Kasumi-1 (cell line): ENCODE measurements around the gene DDRGK1.

ENCODE experiments used
- DNase-seq, 2 experiments: peaks; one replicate each; lab custom pipeline; 2025; lab: John Stamatoyannopoulos, UW

The DDRGK1 gene

GRCh38 chr20:3204124-3204794 is at the start of gene DDRGK1:
Gene DDRGK1, minus strand, starts transcription at chr20:3204682. Its CDS starts 55 bp downstream, at chr20:3204627.
- DNase-seq, result peak; percentile 78 to 83

- DNase-seq, result no peak
These were observed 47.3 kb upstream of the DDRGK1 start for GRCh38 chr20:3251806-3252205.

- no peak for DNase-seq
These were observed 45.6 kb upstream of the DDRGK1 start for GRCh38 chr20:3250091-3250504.

GRCh38 chr20:3248993-3249347 is 44.5 kb upstream of the DDRGK1 start:
- no peak for DNase-seq

- DNase-seq, result no peak
These were observed 43.9 kb upstream of the DDRGK1 start for GRCh38 chr20:3248167-3248992.

GRCh38 chr20:3247638-3248037 is 43.2 kb upstream of the DDRGK1 start:
- no peak for DNase-seq

GRCh38 chr20:3246682-3247081 is 42.2 kb upstream of the DDRGK1 start:
- no peak for DNase-seq

GRCh38 chr20:3245711-3246110 is 41.2 kb upstream of the DDRGK1 start:
- no peak for DNase-seq

GRCh38 chr20:3245156-3245555 is 40.7 kb upstream of the DDRGK1 start:
- DNase-seq, result no peak

- DNase-seq, result no peak
These were observed 40.1 kb upstream of the DDRGK1 start for GRCh38 chr20:3244613-3245012.

GRCh38 chr20:3243718-3244358 is 39.4 kb upstream of the DDRGK1 start:
- DNase-seq, result no peak

- DNase-seq, result no peak
These were observed 37.8 kb upstream of the DDRGK1 start for GRCh38 chr20:3242172-3242692.

- DNase-seq, result no peak
These were observed 36.4 kb upstream of the DDRGK1 start for GRCh38 chr20:3240776-3241363.

- DNase-seq, result no peak
These were observed 35.6 kb upstream of the DDRGK1 start for GRCh38 chr20:3239867-3240775.

- peak; percentile 16 to 40 for DNase-seq
These were observed 34.8 kb upstream of the DDRGK1 start, which contains the start of gene SLC4A11 for GRCh38 chr20:3239026-3239866. Gene SLC4A11, minus strand, starts transcription at chr20:3239190. Its CDS starts 53 bp downstream, at chr20:3239137.

- peak; percentile 25 to 44 for DNase-seq
These were observed 34.1 kb upstream of the DDRGK1 start for GRCh38 chr20:3238616-3239025.

GRCh38 chr20:3237958-3238615 is 33.6 kb upstream of the DDRGK1 start:
- DNase-seq, result no peak

- no peak for DNase-seq
These were observed 32.8 kb upstream of the DDRGK1 start for GRCh38 chr20:3237011-3237957.
